GM21529 (cell line): ENCODE measurements around the gene NOX4.
"Not testable (repeated sequence)": the region's sequence is repeated elsewhere in the genome, so short reads cannot be mapped to it uniquely, and the experiment has no call there.

Experiments
- ATAC-seq: cut with Tn5 transposase; IDR thresholded peaks from one replicate; pipeline ENCODE4 v1.9.1; 2021; ENCODE audit not compliant: unreplicated experiment

The NOX4 gene

GRCh38 chr11:89382986-89383385, 108.2 kb downstream of the NOX4 start:
- ATAC-seq = not testable (repeated sequence)

- no peak for ATAC-seq
Measured at GRCh38 chr11:89381094-89381493, 110.1 kb downstream of the NOX4 start.

- not testable (repeated sequence) for ATAC-seq
Measured at GRCh38 chr11:89379976-89380771, 111.0 kb downstream of the NOX4 start.

GRCh38 chr11:89378986-89379385, 112.2 kb downstream of the NOX4 start:
- ATAC-seq = not testable (repeated sequence)

GRCh38 chr11:89369356-89369755, 121.8 kb downstream of the NOX4 start:
- not testable (repeated sequence) for ATAC-seq

GRCh38 chr11:89364856-89365255, 126.3 kb downstream of the NOX4 start:
- ATAC-seq = not testable (repeated sequence)

GRCh38 chr11:89361734-89362133, 129.4 kb downstream of the NOX4 start:
- no peak for ATAC-seq

- ATAC-seq = not testable (repeated sequence)
Measured at GRCh38 chr11:89359208-89359607, 132.0 kb downstream of the NOX4 start.

- no peak for ATAC-seq
Measured at GRCh38 chr11:89358761-89359160, 132.4 kb downstream of the NOX4 start.

- no peak for ATAC-seq
Measured at GRCh38 chr11:89355646-89356045, 135.5 kb downstream of the NOX4 start.

- ATAC-seq = not testable (repeated sequence)
Measured at GRCh38 chr11:89354513-89354912, 136.7 kb downstream of the NOX4 start.

GRCh38 chr11:89347071-89347470, 144.1 kb downstream of the NOX4 start:
- ATAC-seq = no peak

- no peak for ATAC-seq
Measured at GRCh38 chr11:89346601-89347000, 144.6 kb downstream of the NOX4 start.

GRCh38 chr11:89342880-89343572, 148.1 kb downstream of the NOX4 start:
- ATAC-seq = not testable (repeated sequence)

GRCh38 chr11:89340450-89340849, 150.7 kb downstream of the NOX4 start:
- ATAC-seq = not testable (repeated sequence)

GRCh38 chr11:89338073-89338472, 153.1 kb downstream of the NOX4 start:
- not testable (repeated sequence) for ATAC-seq

GRCh38 chr11:89337100-89337650, 154.0 kb downstream of the NOX4 start:
- ATAC-seq = not testable (repeated sequence)

- ATAC-seq = not testable (repeated sequence)
Measured at GRCh38 chr11:89333704-89334103, 157.5 kb downstream of the NOX4 start.

- ATAC-seq = not testable (repeated sequence)
Measured at GRCh38 chr11:89331940-89332339, 159.2 kb downstream of the NOX4 start.

GRCh38 chr11:89327885-89328284, 163.3 kb downstream of the NOX4 start:
- ATAC-seq = no peak

- no peak for ATAC-seq
Measured at GRCh38 chr11:89321401-89321800, 169.8 kb downstream of the NOX4 start.

GRCh38 chr11:89310607-89311006, 180.6 kb downstream of the NOX4 start:
- not testable (repeated sequence) for ATAC-seq
